CD14-positive monocyte (primary cell): ENCODE results near the gene ANTKMT. TPM values are rescaled to one million over a fixed set of nuclear protein-coding genes. Genes with fewer than 3 reads are reported as not detected.

Experiments used
- DNase-seq, 3 donors: peaks; one replicate each; pipeline ENCODE4 v3.0.0-alpha.2; 2011 to 2022
- H2AFZ ChIP-seq: 2 replicates; pipeline ENCODE4 v1.6.0; 2012; ENCODE audit warnings: mild to moderate bottlenecking, low read depth, low read length, inconsistent platforms; ENCODE audit not compliant: insufficient read depth, poor library complexity, severe bottlenecking
- H3K27ac ChIP-seq, 2 donors: 1 replicate in 1 of 2; 2 replicates in 1 of 2; pipeline ENCODE4 v1.5.1; 2012 to 2013; ENCODE audit warnings: low read length in 2 of 2, control low read depth in 1 of 2, inconsistent platforms in 1 of 2, low read depth in 1 of 2, mild to moderate bottlenecking in 1 of 2
- H3K27me3 ChIP-seq, 2 donors: one replicate each; pipeline versions ENCODE4 v1.6.0 to v1.6.1; 2011 to 2013; ENCODE audit warnings: low read length in 2 of 2; ENCODE audit not compliant: control insufficient read depth in 2 of 2, insufficient read depth in 2 of 2
- H3K36me3 ChIP-seq, 2 donors: replicated peaks in 1 of 2; 1 replicate in 1 of 2; 2 replicates in 1 of 2; pipeline versions ENCODE4 v1.5.1 to v1.6.1; 2012 to 2013; ENCODE audit warnings: low read length in 2 of 2, control low read depth in 1 of 2, inconsistent platforms in 1 of 2, mild to moderate bottlenecking in 1 of 2; ENCODE audit not compliant: insufficient read depth in 2 of 2, control insufficient read depth in 1 of 2
- H3K4me1 ChIP-seq, 2 donors: 1 replicate in 1 of 2; 2 replicates in 1 of 2; pipeline versions ENCODE4 v1.5.1 to v1.6.1; 2012 to 2013; ENCODE audit warnings: low read length in 2 of 2, control low read depth in 1 of 2, inconsistent platforms in 1 of 2, mild to moderate bottlenecking in 1 of 2, moderate library complexity in 1 of 2; ENCODE audit not compliant: insufficient read depth in 2 of 2, control insufficient read depth in 1 of 2
- H3K4me2 ChIP-seq: replicated peaks from 2 replicates; pipeline ENCODE3; 2012; ENCODE audit warnings: low read length, moderate library complexity, mild to moderate bottlenecking; ENCODE audit not compliant: poor library complexity, severe bottlenecking; ENCODE audit errors: extremely low read depth
- H3K4me3 ChIP-seq, 3 experiments: fragments of 200-600 bp in 1 of 3; sonication (generic) in 1 of 3; replicated peaks in 1 of 3; 1 replicate in 2 of 3; 2 replicates in 1 of 3; pipeline ENCODE4 v1.5.1; 2011 to 2013; ENCODE audit warnings: low read length in 3 of 3, mild to moderate bottlenecking in 3 of 3, control low read depth in 2 of 3, low read depth in 2 of 3, inconsistent platforms in 1 of 3, moderate library complexity in 1 of 3
- H3K79me2 ChIP-seq: 2 replicates; pipeline ENCODE4 v1.6.0; 2012; ENCODE audit warnings: mild to moderate bottlenecking, control low read depth, inconsistent platforms, low read length, moderate library complexity; ENCODE audit not compliant: insufficient read depth
- H3K9ac ChIP-seq: 2 replicates; pipeline ENCODE4 v1.6.0; 2017; ENCODE audit warnings: low read length, mild to moderate bottlenecking; ENCODE audit not compliant: insufficient read depth, poor library complexity, severe bottlenecking
- H3K9me3 ChIP-seq, 2 donors: replicated peaks in 1 of 2; 1 replicate in 1 of 2; 2 replicates in 1 of 2; pipeline versions ENCODE4 v1.5.1 to v1.6.1; 2012 to 2013; ENCODE audit warnings: low read length in 2 of 2, control low read depth in 1 of 2; ENCODE audit not compliant: control insufficient read depth in 1 of 2, insufficient read depth in 1 of 2
- H4K20me1 ChIP-seq: 2 replicates; pipeline ENCODE4 v1.6.0; 2012; ENCODE audit warnings: mild to moderate bottlenecking, low read length, control low read depth, moderate library complexity; ENCODE audit not compliant: insufficient read depth
- H3K27ac Mint-ChIP-seq, 7 donors: one replicate each; pipeline ENCODE4 v1.8.0; 2020; ENCODE audit warnings: mild to moderate bottlenecking in 7 of 7, mixed read lengths in 7 of 7, moderate library complexity in 6 of 7, inconsistent platforms in 2 of 7
- H3K27me3 Mint-ChIP-seq, 3 donors: one replicate each; pipeline ENCODE4 v1.8.0; 2021 to 2022; ENCODE audit warnings: low read depth in 3 of 3, mild to moderate bottlenecking in 3 of 3, mixed read lengths in 3 of 3, moderate library complexity in 3 of 3, inconsistent platforms in 1 of 3
- H3K36me3 Mint-ChIP-seq, 2 donors: one replicate each; pipeline ENCODE4 v1.8.0; 2020; ENCODE audit warnings: mixed read lengths in 2 of 2, inconsistent platforms in 1 of 2, mild to moderate bottlenecking in 1 of 2
- H3K4me1 Mint-ChIP-seq: one replicate; pipeline ENCODE4 v1.8.0; 2020; ENCODE audit warnings: mild to moderate bottlenecking, mixed read lengths
- H3K4me3 Mint-ChIP-seq, 2 donors: one replicate each; pipeline ENCODE4 v1.8.0; 2020; ENCODE audit warnings: mild to moderate bottlenecking in 2 of 2, mixed read lengths in 2 of 2, moderate library complexity in 1 of 2
- H3K9me3 Mint-ChIP-seq, 7 donors: one replicate each; pipeline ENCODE4 v1.8.0; 2020 to 2022; ENCODE audit warnings: mixed read lengths in 7 of 7, mild to moderate bottlenecking in 6 of 7, moderate library complexity in 6 of 7, inconsistent platforms in 2 of 7
- CTCF ChIP-seq: fragments of 200-600 bp; IDR thresholded peaks from one replicate; pipeline ENCODE4 v1.8.0; 2022; ENCODE audit warnings: antibody characterized with exemption, mild to moderate bottlenecking
- WGBS: methylation state at CpG from one replicate; pipeline ENCODE4 v1.1.5; 2013; ENCODE audit warnings: missing lambda C conversion rate; ENCODE audit not compliant: insufficient coverage; 5-methylcytosine and 5-hydroxymethylcytosine counted together
- intact Hi-C, 2 donors: fragments of 100-400 bp; cut with micrococcal nuclease; formaldehyde crosslinking; loops; one replicate each; pipeline versions ENCODE4 v1.15.0 to v1.15.1; 2023
- polyA plus RNA-seq, 3 donors: library from polyadenylated mRNA; depleted of rRNA in 1 of 3; unstranded in 2 of 3; stranded (reverse) in 1 of 3; fragments of 300-500 nt in 2 of 3; fragments of >200 nt in 1 of 3; fragmentation: Illumina TruSeq in 2 of 3; gene quantifications; 1 replicate in 2 of 3; 2 replicates in 1 of 3; pipeline ENCODE4 v1.2.3, GENCODE V29; 2012 to 2021

The ANTKMT gene
- polyA plus RNA-seq, 3 donors = 21.5 to 56.3 (median 34.4) TPM

- WGBS = 93% methylated on average over 21 of the region's 21 CpGs
- no peak for DNase-seq
- Mint-ChIP-seq H3K4me3 (peak overlapping the region in 1 of 2 donors; percentile 78), H3K4me1 (peaks cover 19% of the 10 kb centered on the region), H3K36me3 (peaks cover 18 to 31% of the 10 kb centered on the region in 2 donors), H3K27ac (no peak overlapping the region), H3K9me3 (peaks cover 0 to 5% (median 0%) of the 10 kb centered on the region in 7 donors), H3K27me3 (peaks cover 21 to 38% (median 23%) of the 10 kb centered on the region in 3 donors)
- H3K36me3 ChIP-seq = peaks cover 24 to 29% of the 10 kb centered on the region in 2 donors
- H3K27me3 ChIP-seq = peaks cover 3 to 30% of the 10 kb centered on the region in 2 donors
- H3K4me3 ChIP-seq = no peak overlapping the region
- H3K9me3 ChIP-seq = no peaks in the 10 kb centered on the region
- no peak for TF ChIP-seq CTCF
- H3K27ac ChIP-seq = no peak overlapping the region
- H4K20me1 ChIP-seq = peaks cover 41% of the 10 kb centered on the region
- intact Hi-C loops = no loop called here
- H3K9ac ChIP-seq = no peak overlapping the region
- H3K79me2 ChIP-seq = peaks cover 12% of the 10 kb centered on the region
- H2AFZ ChIP-seq = no peak overlapping the region
- H3K4me1 ChIP-seq = peaks cover 22 to 34% of the 10 kb centered on the region in 2 donors
- no peak overlapping the region for H3K4me2 ChIP-seq
These were observed 44.4 kb upstream of the ANTKMT start for GRCh38 chr16:676565-676902.

- Histone ChIP-seq H3K4me2 (no peak overlapping the region), H3K9ac (no peak overlapping the region), H3K4me1 (peaks cover 26 to 38% of the 10 kb centered on the region in 2 donors), H3K9me3 (no peaks in the 10 kb centered on the region), H4K20me1 (peaks cover 45% of the 10 kb centered on the region), H3K4me3 (no peak overlapping the region), H3K27me3 (peaks cover 3 to 30% of the 10 kb centered on the region in 2 donors), H3K27ac (no peak overlapping the region), H2AFZ (no peak overlapping the region), H3K79me2 (peaks cover 16% of the 10 kb centered on the region), H3K36me3 (peaks cover 23 to 30% of the 10 kb centered on the region in 2 donors)
- 76% methylated on average over 23 of the region's 23 CpGs for WGBS
- Mint-ChIP-seq H3K27ac (no peak overlapping the region), H3K4me1 (peaks cover 23% of the 10 kb centered on the region), H3K4me3 (peak overlapping the region in 1 of 2 donors; percentile 78), H3K36me3 (peaks cover 19 to 31% of the 10 kb centered on the region in 2 donors), H3K9me3 (peaks cover 0 to 5% (median 0%) of the 10 kb centered on the region in 7 donors), H3K27me3 (peaks cover 21 to 38% (median 23%) of the 10 kb centered on the region in 3 donors)
- TF ChIP-seq CTCF = no peak
- intact Hi-C loops = no loop called here
- no peak for DNase-seq
These were observed 44.0 kb upstream of the ANTKMT start for GRCh38 chr16:676913-677312.
